HG02943 (cell line): ENCODE results near the gene DOCK1.

Experiments used
- ATAC-seq: cut with Tn5 transposase; IDR thresholded peaks from one replicate; pipeline ENCODE4 v1.9.1; 2021; ENCODE audit warnings: mild to moderate bottlenecking, low read depth, moderate library complexity; ENCODE audit not compliant: unreplicated experiment

Gene DOCK1

DNA sequence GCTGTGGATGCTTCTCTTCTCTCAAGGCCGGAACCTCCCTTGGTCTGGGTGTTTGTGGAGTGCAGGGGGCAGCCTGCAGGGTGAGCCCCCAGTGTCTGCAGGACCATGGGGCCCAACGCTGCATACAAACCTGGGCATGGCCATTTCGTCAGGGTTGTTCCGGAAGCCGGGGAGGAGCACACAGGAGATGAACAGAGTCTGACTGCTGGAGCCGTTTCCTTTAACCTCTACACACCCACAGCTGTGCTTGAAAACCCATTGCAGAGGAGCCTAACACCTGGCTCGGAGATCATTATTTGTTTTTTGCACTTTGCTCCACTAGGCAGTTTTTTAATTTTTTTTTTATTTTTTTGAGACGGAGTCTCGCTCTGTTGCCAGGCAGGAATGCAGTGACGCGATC, 458.8 kb downstream of the DOCK1 start:
- no peak for ATAC-seq

GRCh38 chr10:127368101-127368500, 462.9 kb downstream of the DOCK1 start:
- ATAC-seq, result no peak

GRCh38 chr10:127368929-127369328, 463.7 kb downstream of the DOCK1 start:
- no peak for ATAC-seq

- ATAC-seq, result no peak
Measured at GRCh38 chr10:127370601-127371000, 465.4 kb downstream of the DOCK1 start.

DNA sequence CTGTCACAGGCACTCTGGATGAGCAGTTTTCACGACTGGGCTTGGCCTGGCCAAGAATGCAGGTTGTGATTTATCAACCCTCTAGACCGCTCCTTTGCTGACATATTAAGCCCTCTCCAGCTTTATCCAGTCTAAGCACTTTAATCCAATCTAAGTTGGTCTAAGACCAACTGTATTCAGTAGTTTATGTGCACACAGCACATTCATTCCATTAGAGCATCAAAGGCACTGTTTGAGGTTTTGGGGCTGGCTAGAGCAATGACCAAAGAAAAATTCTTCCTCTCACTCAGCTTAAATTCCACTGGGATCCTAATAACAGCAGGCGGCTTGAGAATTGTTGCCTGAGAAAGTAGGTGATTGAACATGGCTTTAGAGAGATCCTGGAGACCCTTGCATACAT, 467.1 kb downstream of the DOCK1 start:
- no peak for ATAC-seq

- no peak for ATAC-seq
Measured at GRCh38 chr10:127374074-127374680, 468.9 kb downstream of the DOCK1 start.

- ATAC-seq, result no peak
Measured at GRCh38 chr10:127374901-127375300, 469.7 kb downstream of the DOCK1 start.

GRCh38 chr10:127375461-127375860, 470.2 kb downstream of the DOCK1 start:
- no peak for ATAC-seq

GRCh38 chr10:127376071-127376470, 470.8 kb downstream of the DOCK1 start:
- no peak for ATAC-seq

DNA sequence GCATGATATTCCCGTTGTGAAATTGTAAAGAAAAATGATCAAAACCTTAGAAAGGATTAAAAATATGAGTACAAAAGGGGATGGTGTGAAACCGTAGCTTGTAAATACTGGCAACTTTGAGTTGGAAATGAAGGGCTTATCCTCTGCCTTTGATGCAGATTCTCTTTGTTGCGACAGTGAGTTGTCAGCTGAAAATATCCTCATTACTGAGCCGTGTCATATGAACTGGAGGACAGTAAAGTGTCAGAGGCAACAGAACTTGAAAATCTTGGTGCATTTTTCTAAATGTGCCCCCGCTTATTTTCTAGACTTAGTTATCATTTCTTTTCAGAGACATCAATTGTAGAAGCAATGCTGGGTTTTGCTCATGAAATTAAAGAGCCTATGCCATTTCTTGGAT, 473.4 kb downstream of the DOCK1 start:
- ATAC-seq, result no peak

GRCh38 chr10:127384532-127384931, 479.3 kb downstream of the DOCK1 start:
- no peak for ATAC-seq

GRCh38 chr10:127385066-127385465, 479.8 kb downstream of the DOCK1 start:
- ATAC-seq, result no peak

DNA sequence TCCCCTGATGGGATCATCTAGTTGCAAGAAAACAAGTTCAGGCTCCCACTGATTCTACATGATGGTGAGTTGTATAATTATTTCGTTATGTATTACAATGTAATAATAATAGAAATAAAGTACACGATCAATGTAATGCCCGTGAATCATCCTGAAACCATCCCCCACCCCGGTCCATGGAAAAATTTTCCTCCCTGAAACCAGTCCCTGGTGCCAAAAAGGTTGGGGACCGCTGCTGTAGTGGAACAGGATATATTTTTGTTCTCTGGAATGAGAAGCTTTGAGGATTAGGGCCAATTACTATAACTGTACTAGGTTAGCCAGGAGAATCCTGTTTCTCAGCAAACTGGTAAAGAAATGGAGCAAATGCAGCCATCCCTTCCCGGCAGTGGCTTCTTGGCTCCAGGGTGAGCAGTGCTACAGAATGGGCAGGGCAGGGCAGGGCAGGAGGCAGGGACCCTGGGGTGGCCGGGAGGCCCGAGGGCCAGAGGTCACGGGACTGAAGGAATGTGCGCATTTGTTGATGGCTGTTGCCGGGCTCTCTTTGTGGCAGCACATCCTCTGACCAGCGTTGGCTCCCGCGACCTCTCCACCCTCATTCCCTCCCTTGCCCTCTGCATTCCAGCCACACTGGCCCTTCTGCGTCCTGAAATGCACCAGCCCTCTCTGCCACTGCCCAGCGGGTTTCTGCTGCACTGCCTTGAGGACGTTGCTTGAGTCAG, 481.5 kb downstream of the DOCK1 start:
- no peak for ATAC-seq

GRCh38 chr10:127391875-127392274, 486.6 kb downstream of the DOCK1 start:
- no peak for ATAC-seq

- no peak for ATAC-seq
Measured at GRCh38 chr10:127392351-127393235, 487.4 kb downstream of the DOCK1 start.

DNA sequence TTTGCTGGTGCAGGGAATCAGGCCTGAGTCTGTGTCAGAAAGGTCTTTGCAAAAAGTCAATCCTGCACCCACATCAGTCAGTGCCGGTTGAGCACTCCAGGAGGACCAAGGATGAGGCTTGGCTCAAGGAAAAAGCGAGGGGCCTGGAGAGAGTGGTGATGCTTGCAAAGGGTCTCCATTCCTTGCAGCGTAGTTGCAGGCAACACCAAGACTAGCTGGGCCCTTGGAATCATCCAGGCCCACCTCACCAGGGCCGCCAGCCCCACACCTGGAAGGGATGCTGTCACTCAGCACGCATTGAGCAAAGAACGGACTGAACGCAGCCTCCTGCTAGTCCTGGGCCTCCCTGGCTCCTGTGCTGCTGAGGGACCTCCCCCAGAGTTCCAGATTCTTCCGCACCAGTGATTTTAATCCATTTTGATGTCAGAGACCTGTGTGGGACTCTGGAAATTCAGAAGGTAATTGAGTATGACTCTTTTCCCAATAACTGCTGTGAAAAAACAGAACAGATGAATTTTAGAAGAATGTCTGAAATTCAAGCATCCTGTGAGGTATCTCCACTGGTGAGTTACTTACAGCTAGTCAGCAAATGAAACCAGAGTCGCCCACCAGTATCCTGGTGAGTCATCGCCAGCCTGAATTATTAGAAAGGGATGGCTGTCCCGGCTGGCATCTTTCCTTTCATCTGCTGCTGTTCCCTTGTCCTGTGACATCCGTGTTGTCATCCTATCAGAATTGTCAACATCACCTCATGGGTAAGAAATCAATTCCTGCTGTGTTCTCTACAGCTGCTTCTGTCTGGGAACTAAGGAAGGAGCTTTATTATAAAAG, 493.1 kb downstream of the DOCK1 start:
- no peak for ATAC-seq

DNA sequence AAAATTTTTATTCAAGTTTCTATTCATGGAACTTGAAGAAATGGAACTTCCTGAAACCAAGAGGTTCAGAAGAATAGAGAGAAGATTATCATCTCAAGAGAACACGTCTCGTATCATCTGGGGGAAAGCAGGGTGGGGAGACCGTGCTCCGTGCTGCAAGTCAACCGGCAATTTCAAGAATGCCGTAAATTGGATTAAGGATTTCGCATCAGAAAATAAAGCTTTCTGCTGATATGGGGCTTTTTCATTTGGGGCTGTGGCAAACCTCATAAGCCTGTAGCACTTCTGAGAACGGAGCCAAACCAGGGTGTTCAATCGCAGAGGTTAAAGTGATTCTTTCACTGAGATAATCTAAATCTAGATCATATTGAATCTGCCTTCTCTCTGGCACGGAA, 493.7 kb downstream of the DOCK1 start:
- no peak for ATAC-seq

GRCh38 chr10:127399668-127400067, 494.4 kb downstream of the DOCK1 start:
- ATAC-seq, result no peak

DNA sequence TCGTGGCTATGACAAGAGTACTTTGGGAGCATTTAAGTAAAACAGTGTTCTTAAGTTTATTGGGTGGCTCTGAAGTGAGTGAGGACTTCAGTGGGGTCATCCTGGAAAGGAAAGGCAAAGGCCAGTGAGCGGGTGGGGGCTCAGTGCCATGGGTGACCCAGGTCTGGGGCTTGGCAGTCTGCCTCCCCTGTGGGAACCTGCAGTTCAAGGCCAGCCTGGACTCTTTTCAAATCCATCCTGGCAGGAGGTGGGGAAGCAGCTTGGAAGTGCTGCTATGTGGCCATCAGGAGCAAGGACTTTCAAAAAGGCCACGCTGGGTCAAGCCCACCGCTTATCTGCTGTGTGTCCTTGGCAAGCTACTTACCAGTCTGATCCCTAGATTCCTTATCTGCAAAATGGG, 495.0 kb downstream of the DOCK1 start:
- ATAC-seq, result no peak

DNA sequence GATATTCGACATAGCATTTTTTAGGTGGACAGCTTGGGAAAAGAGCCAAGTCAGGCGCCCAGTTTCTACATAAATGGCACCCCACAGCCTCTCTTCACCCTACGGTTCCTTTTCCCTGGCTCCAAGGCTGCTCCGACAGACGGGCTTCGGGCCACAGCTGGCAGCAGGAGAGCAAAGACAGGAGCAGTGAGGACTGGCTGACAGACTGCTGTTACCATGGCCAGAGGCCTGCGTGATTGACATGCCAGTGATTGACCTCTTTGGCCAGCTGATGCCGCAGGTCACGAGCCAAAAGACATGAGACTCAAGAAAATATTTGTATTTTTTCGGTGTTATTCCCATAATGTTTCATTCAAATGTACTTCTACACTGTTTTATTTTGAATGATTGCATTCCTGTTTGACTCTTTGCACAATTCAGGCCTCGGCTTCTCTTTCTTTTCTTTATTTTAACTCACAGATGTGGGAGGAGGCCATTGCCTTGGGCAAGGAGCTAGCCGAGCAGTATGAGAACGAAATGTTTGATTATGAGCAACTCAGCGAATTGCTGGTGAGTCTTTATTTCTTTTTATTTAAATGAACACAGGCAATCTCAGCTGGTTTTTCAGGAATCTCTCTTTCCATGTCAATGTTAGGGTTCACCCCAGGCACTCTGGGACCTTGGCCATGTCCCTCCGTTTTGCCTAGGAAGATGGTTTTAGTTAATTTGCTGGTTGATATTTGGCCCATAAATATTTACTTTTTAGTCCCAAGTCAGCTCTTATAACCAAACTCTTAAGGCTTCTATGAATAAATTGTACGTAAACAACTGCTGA, 497.6 kb downstream of the DOCK1 start:
- no peak for ATAC-seq
